Measurements from ENCODE around the gene IPO7.

Gene IPO7

DNA sequence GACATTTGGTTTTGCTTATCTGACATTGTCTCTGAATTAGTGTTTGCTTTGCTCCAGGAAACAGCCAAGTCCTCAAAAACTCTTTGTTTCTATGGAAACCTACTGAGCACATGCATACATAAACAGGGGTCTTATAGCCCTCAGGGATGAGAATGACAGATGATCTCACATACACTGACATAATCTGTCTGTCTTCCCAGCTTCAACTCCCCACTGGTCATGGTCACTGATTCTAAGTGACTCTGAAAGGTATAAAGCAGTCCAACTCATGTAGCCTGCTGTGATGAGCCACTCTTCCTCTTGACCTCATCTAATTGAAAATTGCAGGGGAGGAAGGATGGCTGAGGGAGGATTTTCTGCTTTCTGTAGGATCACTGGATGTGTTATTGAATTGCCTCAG, 89.0 kb downstream of the IPO7 start:
- Histone ChIP-seq H3K4me3 (IDR thresholded peaks at IDR 0.05; ENCODE audit: insufficient read depth, low read depth, low read length) (no peak overlapping the region), H2AFZ (ENCODE audit: low read depth) (no peak overlapping the region), H3K4me1 (ENCODE audit: low read depth, poor library complexity, severe bottlenecking) (no peaks in the 10 kb centered on the region), H3K9ac (no peak overlapping the region), H4K20me1 (ENCODE audit: insufficient read depth) (no peaks in the 10 kb centered on the region), H3K27me3 (ENCODE audit: insufficient read depth, low read depth) (no peaks in the 10 kb centered on the region), H3K4me2 (no peak overlapping the region), H3K79me2 (ENCODE audit: insufficient read depth, low read depth) (no peaks in the 10 kb centered on the region), H3K27ac (no peak overlapping the region), H3K36me3 (ENCODE audit: insufficient read depth) (0 out of 2 replicates have a peak, but pooled peaks cover 3% of the 10 kb centered on the region)
- TF ChIP-seq, protein P1, sequence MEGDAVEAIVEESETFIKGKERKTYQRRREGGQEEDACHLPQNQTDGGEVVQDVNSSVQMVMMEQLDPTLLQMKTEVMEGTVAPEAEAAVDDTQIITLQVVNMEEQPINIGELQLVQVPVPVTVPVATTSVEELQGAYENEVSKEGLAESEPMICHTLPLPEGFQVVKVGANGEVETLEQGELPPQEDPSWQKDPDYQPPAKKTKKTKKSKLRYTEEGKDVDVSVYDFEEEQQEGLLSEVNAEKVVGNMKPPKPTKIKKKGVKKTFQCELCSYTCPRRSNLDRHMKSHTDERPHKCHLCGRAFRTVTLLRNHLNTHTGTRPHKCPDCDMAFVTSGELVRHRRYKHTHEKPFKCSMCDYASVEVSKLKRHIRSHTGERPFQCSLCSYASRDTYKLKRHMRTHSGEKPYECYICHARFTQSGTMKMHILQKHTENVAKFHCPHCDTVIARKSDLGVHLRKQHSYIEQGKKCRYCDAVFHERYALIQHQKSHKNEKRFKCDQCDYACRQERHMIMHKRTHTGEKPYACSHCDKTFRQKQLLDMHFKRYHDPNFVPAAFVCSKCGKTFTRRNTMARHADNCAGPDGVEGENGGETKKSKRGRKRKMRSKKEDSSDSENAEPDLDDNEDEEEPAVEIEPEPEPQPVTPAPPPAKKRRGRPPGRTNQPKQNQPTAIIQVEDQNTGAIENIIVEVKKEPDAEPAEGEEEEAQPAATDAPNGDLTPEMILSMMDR (conservative IDR thresholded peaks at IDR 0.05; ENCODE audit: low read depth, low read length), result no peak

DNA sequence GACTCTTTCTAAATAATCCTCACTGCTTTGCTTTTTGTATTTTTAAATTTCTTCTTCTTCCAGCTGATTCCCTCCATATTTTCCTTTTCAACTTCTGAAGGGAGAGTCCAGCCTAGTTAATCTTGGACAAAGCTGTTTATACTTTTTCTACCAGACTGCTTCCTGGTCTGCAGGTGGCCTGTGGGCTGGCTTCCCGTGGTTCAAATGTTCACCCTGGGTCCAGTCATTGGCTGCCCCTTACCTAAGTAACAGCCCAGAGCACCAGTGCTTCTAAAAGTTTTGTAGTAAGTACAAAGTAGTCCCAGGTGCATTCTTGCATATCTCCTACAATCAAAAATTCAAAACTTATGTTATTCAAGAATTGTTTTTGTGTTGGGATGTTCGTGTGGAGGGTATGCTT, 95.4 kb downstream of the IPO7 start:
- TF ChIP-seq, protein P1 (conservative IDR thresholded peaks at IDR 0.05; ENCODE audit: low read depth, low read length), result no peak
- no peak overlapping the region for H3K4me2 ChIP-seq
- no peaks in the 10 kb centered on the region for H3K4me1 ChIP-seq (ENCODE audit: low read depth, poor library complexity, severe bottlenecking)
- H3K36me3 ChIP-seq (ENCODE audit: insufficient read depth), result no peaks in the 10 kb centered on the region
- no peak overlapping the region for H3K27ac ChIP-seq
- no peaks in the 10 kb centered on the region for H4K20me1 ChIP-seq (ENCODE audit: insufficient read depth)
- H3K9ac ChIP-seq, result no peak overlapping the region
- no peak overlapping the region for H3K4me3 ChIP-seq (IDR thresholded peaks at IDR 0.05; ENCODE audit: insufficient read depth, low read depth, low read length)
- no peak overlapping the region for H2AFZ ChIP-seq (ENCODE audit: low read depth)
- H3K27me3 ChIP-seq (ENCODE audit: insufficient read depth, low read depth), result no peaks in the 10 kb centered on the region
- no peaks in the 10 kb centered on the region for H3K79me2 ChIP-seq (ENCODE audit: insufficient read depth, low read depth)

DNA sequence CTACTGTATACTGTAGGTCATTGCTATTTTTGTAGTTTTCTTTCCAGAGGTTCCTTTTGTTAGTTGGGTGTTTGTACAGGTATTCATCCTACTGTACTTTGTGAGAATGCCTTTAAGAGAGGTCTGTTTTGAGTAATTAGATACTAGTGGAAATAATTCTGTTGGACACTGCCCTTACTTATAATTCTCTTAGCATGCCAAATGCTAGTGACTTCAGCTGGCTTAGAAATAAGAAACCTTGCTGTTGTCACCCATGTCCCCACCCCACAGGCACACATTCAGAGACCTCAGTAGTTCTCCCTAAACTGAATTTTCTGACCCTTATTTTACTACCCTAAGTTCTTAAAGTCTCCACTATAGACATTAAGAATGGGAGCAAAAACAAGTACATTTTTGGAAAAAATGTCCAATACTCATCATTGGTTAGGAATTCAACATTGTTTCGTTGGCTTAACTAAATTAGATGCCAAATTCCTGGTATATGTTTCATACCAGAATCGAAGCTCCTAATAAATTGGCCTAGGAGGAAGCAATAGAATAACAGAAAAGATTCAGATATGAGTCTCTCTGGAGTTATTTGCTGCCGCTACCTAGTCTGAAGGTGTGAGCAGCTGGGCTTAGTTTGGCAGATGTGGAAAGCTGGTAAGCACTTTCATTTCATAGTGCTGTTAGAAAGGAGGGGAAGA, 104.8 kb downstream of the IPO7 start:
- Histone ChIP-seq H3K79me2 (ENCODE audit: insufficient read depth, low read depth) (no peaks in the 10 kb centered on the region), H3K27ac (no peak overlapping the region), H3K4me3 (IDR thresholded peaks at IDR 0.05; ENCODE audit: insufficient read depth, low read depth, low read length) (no peak overlapping the region), H3K9ac (no peak overlapping the region), H3K4me2 (no peak overlapping the region), H2AFZ (ENCODE audit: low read depth) (no peak overlapping the region), H3K4me1 (ENCODE audit: low read depth, poor library complexity, severe bottlenecking) (no peaks in the 10 kb centered on the region), H3K27me3 (ENCODE audit: insufficient read depth, low read depth) (no peaks in the 10 kb centered on the region), H3K36me3 (ENCODE audit: insufficient read depth) (no peaks in the 10 kb centered on the region), H4K20me1 (ENCODE audit: insufficient read depth) (no peaks in the 10 kb centered on the region)
- TF ChIP-seq, protein P1 (conservative IDR thresholded peaks at IDR 0.05; ENCODE audit: low read depth, low read length), result no peak

DNA sequence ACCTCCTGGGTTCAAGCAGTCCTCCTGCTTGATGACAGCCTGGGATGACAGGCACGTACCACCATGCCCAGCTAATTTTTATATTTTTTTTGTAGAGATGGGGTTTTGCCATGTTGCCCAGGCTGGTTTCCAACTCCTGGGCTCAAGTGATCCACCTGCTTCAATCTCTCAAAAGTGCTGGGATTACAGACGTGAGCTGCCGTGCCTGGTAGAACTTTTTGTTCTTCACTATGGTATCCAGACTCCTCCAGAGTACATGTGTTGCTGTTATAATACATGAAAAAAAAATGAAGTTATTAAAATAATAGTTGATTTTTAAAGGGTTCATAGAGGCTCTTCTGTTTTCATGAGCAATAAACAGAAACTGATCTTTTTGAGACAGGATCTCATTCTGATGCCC, 105.9 kb downstream of the IPO7 start:
- Histone ChIP-seq H3K4me2 (no peak overlapping the region), H4K20me1 (ENCODE audit: insufficient read depth) (no peaks in the 10 kb centered on the region), H2AFZ (ENCODE audit: low read depth) (no peak overlapping the region), H3K79me2 (ENCODE audit: insufficient read depth, low read depth) (no peaks in the 10 kb centered on the region), H3K4me1 (ENCODE audit: low read depth, poor library complexity, severe bottlenecking) (no peaks in the 10 kb centered on the region), H3K27ac (no peak overlapping the region), H3K27me3 (ENCODE audit: insufficient read depth, low read depth) (no peaks in the 10 kb centered on the region), H3K9ac (no peak overlapping the region), H3K36me3 (ENCODE audit: insufficient read depth) (no peaks in the 10 kb centered on the region), H3K4me3 (IDR thresholded peaks at IDR 0.05; ENCODE audit: insufficient read depth, low read depth, low read length) (no peak overlapping the region)
- TF ChIP-seq, protein P1 (conservative IDR thresholded peaks at IDR 0.05; ENCODE audit: low read depth, low read length), result no peak

All from KMS-11 (cell line).